ENCODE results near the gene NOS3.

GRCh38 chr7:151016942-151017341, 26.1 kb downstream of the NOS3 start:
- TF ChIP-seq CTCF (conservative IDR thresholded peaks at IDR 0.05; ENCODE audit: low read depth in 2 of 2) (peak in 1 of 2 experiments; percentile 30; a peak in 2 of 4 replicates), CREB1 (CRISPR knock-in tag; IDR thresholded peaks at IDR 0.05; ENCODE audit: low read depth) (no peak), POLR2AphosphoS5 (IDR thresholded peaks at IDR 0.05; ENCODE audit: low read depth) (no peak), REST (IDR thresholded peaks at IDR 0.05; ENCODE audit: unreplicated experiment) (no peak), EZH2 (IDR thresholded peaks at IDR 0.05; ENCODE audit: low read depth, unreplicated experiment) (no peak), EZH2phosphoT487 (IDR thresholded peaks at IDR 0.05; ENCODE audit: unreplicated experiment) (no peak), ZNF462 (CRISPR knock-in tag; IDR thresholded peaks at IDR 0.05) (no peak), JUNB (IDR thresholded peaks at IDR 0.05; ENCODE audit: unreplicated experiment) (no peak), STAT1 (IDR thresholded peaks at IDR 0.05; ENCODE audit: unreplicated experiment) (no peak), ETS1 (IDR thresholded peaks at IDR 0.05) (no peak), ZNF331 (CRISPR knock-in tag; IDR thresholded peaks at IDR 0.05; ENCODE audit: low read depth) (no peak)

Measured in GM23338 (cell line).